Trophoblast cell (in vitro differentiated cells and primary cell): ENCODE results near the gene OPCML.

Experiments used
- DNase-seq, 2 donors: peaks; one replicate each; pipeline ENCODE4 v3.0.0-alpha.2; 2016
- H2AFZ ChIP-seq: 2 replicates; pipeline ENCODE4 v1.6.1; 2013; ENCODE audit warnings: low read length, moderate library complexity, mild to moderate bottlenecking; ENCODE audit not compliant: insufficient read depth, poor library complexity
- H2AK5ac ChIP-seq: 2 replicates; pipeline ENCODE4 v1.6.1; 2013; ENCODE audit warnings: mild to moderate bottlenecking, low read length
- H2BK120ac ChIP-seq: 2 replicates; pipeline ENCODE4 v1.6.1; 2013; ENCODE audit warnings: low read length, mild to moderate bottlenecking, moderate library complexity; ENCODE audit not compliant: insufficient read depth, poor library complexity
- H2BK12ac ChIP-seq: 2 replicates; pipeline ENCODE4 v1.6.1; 2013; ENCODE audit warnings: mild to moderate bottlenecking, low read length, moderate library complexity
- H2BK5ac ChIP-seq: 2 replicates; pipeline ENCODE4 v1.6.1; 2013; ENCODE audit warnings: low read length, low read depth, moderate library complexity, mild to moderate bottlenecking; ENCODE audit not compliant: poor library complexity
- H3K14ac ChIP-seq: 2 replicates; pipeline ENCODE4 v1.6.1; 2013; ENCODE audit warnings: mild to moderate bottlenecking, low read length
- H3K18ac ChIP-seq: 2 replicates; pipeline ENCODE4 v1.6.1; 2013; ENCODE audit warnings: mild to moderate bottlenecking, low read length
- H3K23ac ChIP-seq: 2 replicates; pipeline ENCODE4 v1.6.1; 2013; ENCODE audit warnings: low read length
- H3K27ac ChIP-seq: 2 replicates; pipeline ENCODE4 v1.5.1; 2013; ENCODE audit warnings: low read depth, mild to moderate bottlenecking, inconsistent platforms, low read length, moderate library complexity
- H3K27me3 ChIP-seq: 2 replicates; pipeline ENCODE4 v1.6.1; 2013; ENCODE audit warnings: inconsistent platforms, mild to moderate bottlenecking, low read length, moderate library complexity; ENCODE audit not compliant: insufficient read depth
- H3K36me3 ChIP-seq, 2 experiments: 1 replicate in 1 of 2; 2 replicates in 1 of 2; pipeline ENCODE4 v1.6.1; 2013; ENCODE audit warnings: low read length in 2 of 2, mild to moderate bottlenecking in 2 of 2, moderate library complexity in 1 of 2; ENCODE audit not compliant: insufficient read depth in 2 of 2, control insufficient read depth in 1 of 2
- H3K4ac ChIP-seq: 2 replicates; pipeline ENCODE4 v1.6.1; 2013; ENCODE audit warnings: low read depth, mild to moderate bottlenecking, low read length, moderate library complexity
- H3K4me1 ChIP-seq, 2 experiments: 1 replicate in 1 of 2; 2 replicates in 1 of 2; pipeline ENCODE4 v1.6.1; 2013; ENCODE audit warnings: low read length in 2 of 2, mild to moderate bottlenecking in 2 of 2, moderate library complexity in 1 of 2; ENCODE audit not compliant: insufficient read depth in 2 of 2, control insufficient read depth in 1 of 2
- H3K4me2 ChIP-seq: 2 replicates; pipeline ENCODE4 v1.6.1; 2013; ENCODE audit warnings: inconsistent platforms, mild to moderate bottlenecking, low read length, moderate library complexity
- H3K4me3 ChIP-seq: 2 replicates; pipeline ENCODE4 v1.5.1; 2013; ENCODE audit warnings: mild to moderate bottlenecking, low read depth, low read length, inconsistent platforms
- H3K79me1 ChIP-seq: one replicate; pipeline ENCODE4 v1.6.1; 2013; ENCODE audit warnings: low read length
- H3K79me2 ChIP-seq: 2 replicates; pipeline ENCODE4 v1.6.1; 2013; ENCODE audit warnings: low read length, mild to moderate bottlenecking; ENCODE audit not compliant: control insufficient read depth, insufficient read depth, poor library complexity
- H3K9ac ChIP-seq: 2 replicates; pipeline ENCODE4 v1.6.1; 2013; ENCODE audit warnings: mild to moderate bottlenecking, low read length
- H3K9me3 ChIP-seq: 2 replicates; pipeline ENCODE4 v1.6.1; 2013; ENCODE audit warnings: low read depth, mild to moderate bottlenecking, control low read depth, inconsistent platforms, low read length; ENCODE audit not compliant: insufficient read depth
- H4K12ac ChIP-seq: 2 replicates; pipeline ENCODE4 v1.6.1; 2013; ENCODE audit warnings: low read depth, mild to moderate bottlenecking, low read length, moderate library complexity
- H4K8ac ChIP-seq: 2 replicates; pipeline ENCODE4 v1.6.1; 2013; ENCODE audit warnings: low read depth, mild to moderate bottlenecking, low read length, moderate library complexity
- H4K91ac ChIP-seq: one replicate; pipeline ENCODE4 v1.6.1; 2013; ENCODE audit warnings: low read depth, mild to moderate bottlenecking, low read length, moderate library complexity
- WGBS: extraction: QIAGEN DNeasy Blood & Tissue Kit; methylation state at CpG from one replicate; pipeline ENCODE4 v1.1.7; 2013; ENCODE audit warnings: missing lambda C conversion rate; ENCODE audit not compliant: insufficient read length, insufficient coverage; ENCODE audit errors: extremely low coverage; 5-methylcytosine and 5-hydroxymethylcytosine counted together

OPCML gene

DNA sequence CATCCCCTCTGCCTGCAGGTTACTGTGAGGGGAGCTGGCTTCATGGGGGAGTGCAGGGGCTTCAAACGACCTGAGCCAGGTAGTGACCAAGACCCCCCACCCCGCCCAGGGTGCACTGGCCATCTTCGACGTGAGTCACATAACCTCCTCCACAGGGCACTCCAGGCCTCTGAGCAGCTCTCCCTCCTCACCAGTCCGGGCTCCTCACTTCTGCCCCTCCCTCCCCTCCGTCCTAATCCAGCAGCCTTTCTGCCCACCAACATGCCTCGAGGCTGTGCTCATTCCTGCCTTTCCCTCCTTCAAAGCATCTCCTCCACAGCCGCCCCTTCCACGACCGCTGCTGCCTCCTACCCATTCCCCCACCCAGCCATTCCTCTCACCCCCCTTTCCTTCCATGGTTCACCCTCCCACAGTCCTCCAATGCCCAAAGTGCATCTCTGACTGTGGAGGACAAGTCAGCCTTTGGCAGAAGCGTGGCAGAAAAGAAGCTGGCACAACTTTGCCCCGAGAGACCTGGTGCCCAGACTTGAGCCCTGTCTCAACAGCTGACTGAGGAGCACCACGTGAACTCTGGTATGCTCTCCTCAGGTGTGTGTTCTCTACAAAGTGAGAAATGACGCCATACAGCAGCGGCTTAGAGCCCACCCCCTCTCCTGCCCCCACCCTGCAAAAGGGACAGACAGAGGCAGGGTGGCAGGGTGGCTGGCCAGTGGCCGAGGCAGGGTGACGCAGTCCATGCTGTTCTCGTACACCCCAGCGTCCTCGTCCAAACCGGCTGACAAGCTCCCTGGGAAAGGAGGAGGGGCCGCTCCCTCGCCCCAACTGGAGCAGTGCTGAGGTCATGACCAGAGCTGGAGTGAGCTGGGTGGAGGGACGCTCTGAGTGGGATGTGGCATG lies 30.4 kb downstream of the OPCML start:
- no peak overlapping the region for H3K14ac ChIP-seq
- no peaks in the 10 kb centered on the region for H3K36me3 ChIP-seq
- H4K12ac ChIP-seq, result no peak overlapping the region
- H3K27me3 ChIP-seq, result no peaks in the 10 kb centered on the region
- H3K18ac ChIP-seq, result no peak overlapping the region
- no peak overlapping the region for H3K23ac ChIP-seq
- no peaks in the 10 kb centered on the region for H3K4me1 ChIP-seq
- no peak overlapping the region for H2BK12ac ChIP-seq
- WGBS, result no CpG with 5 or more reads among the region's 24 CpGs
- no peak overlapping the region for H3K4me2 ChIP-seq
- H2BK120ac ChIP-seq, result no peak overlapping the region
- no peaks in the 10 kb centered on the region for H3K79me1 ChIP-seq
- DNase-seq, result no peak
- H2BK5ac ChIP-seq, result no peak overlapping the region
- H3K27ac ChIP-seq, result no peak overlapping the region
- no peaks in the 10 kb centered on the region for H3K9me3 ChIP-seq
- H4K91ac ChIP-seq, result no peak overlapping the region
- no peak overlapping the region for H2AFZ ChIP-seq
- H3K9ac ChIP-seq, result no peak overlapping the region
- H3K4me3 ChIP-seq, result no peak overlapping the region
- no peak overlapping the region for H2AK5ac ChIP-seq
- H4K8ac ChIP-seq, result no peak overlapping the region
- no peak overlapping the region for H3K4ac ChIP-seq
- H3K79me2 ChIP-seq, result no peaks in the 10 kb centered on the region

DNA sequence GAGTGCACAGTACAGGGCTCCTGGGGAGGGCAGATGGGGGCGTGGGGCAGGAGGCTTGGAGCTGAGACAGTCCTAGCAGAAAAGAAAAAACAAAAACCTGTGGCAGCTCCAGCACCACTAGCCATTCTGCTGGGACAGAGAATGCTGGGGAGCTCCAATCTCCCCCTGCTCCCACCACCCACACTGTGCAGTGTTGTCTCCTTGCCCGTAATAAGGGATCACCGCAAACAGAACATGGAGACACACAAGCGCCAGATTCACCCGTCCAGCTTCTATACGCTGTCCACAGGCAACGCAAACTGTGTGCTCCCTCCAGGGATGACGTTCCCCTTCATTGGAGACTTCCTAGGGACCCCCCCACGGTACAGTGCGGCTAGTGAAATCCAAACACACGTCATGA lies 31.4 kb downstream of the OPCML start:
- no peak overlapping the region for H4K8ac ChIP-seq
- no peak overlapping the region for H4K12ac ChIP-seq
- no peak overlapping the region for H4K91ac ChIP-seq
- no peaks in the 10 kb centered on the region for H3K79me1 ChIP-seq
- no peak overlapping the region for H3K23ac ChIP-seq
- H2AK5ac ChIP-seq, result no peak overlapping the region
- no peak overlapping the region for H3K4me2 ChIP-seq
- no peak overlapping the region for H3K27ac ChIP-seq
- H2AFZ ChIP-seq, result no peak overlapping the region
- H3K4ac ChIP-seq, result no peak overlapping the region
- H3K4me1 ChIP-seq, result no peaks in the 10 kb centered on the region
- no peaks in the 10 kb centered on the region for H3K36me3 ChIP-seq
- no peak overlapping the region for H3K14ac ChIP-seq
- no peak overlapping the region for H3K18ac ChIP-seq
- no peak overlapping the region for H3K9ac ChIP-seq
- H3K9me3 ChIP-seq, result no peaks in the 10 kb centered on the region
- no peak overlapping the region for H2BK120ac ChIP-seq
- no peaks in the 10 kb centered on the region for H3K27me3 ChIP-seq
- DNase-seq, result no peak
- no peak overlapping the region for H2BK5ac ChIP-seq
- H3K4me3 ChIP-seq, result no peak overlapping the region
- H3K79me2 ChIP-seq, result no peaks in the 10 kb centered on the region
- no CpG with 5 or more reads among the region's 11 CpGs for WGBS
- no peak overlapping the region for H2BK12ac ChIP-seq

DNA sequence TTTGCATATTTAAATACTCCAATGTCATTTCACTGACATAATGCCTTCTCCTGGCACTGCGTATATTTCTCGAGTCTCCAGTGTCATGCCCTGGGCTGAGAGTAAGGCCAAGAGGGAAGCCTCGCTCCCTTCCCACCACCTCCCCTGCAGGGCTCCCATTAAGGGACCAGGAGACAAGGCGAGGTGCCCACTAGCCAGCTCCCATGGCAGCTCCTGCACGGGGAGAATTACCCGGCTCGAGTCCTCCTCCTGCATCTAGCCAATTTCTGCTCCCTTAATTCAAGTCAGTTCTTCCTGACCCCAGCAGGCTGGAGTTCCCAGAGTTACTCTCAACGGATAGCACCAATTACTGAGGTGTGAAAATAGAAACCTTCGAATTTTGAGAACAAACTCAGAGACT lies 31.9 kb downstream of the OPCML start:
- H4K12ac ChIP-seq, result no peak overlapping the region
- H4K91ac ChIP-seq, result no peak overlapping the region
- no peak overlapping the region for H3K9ac ChIP-seq
- no peaks in the 10 kb centered on the region for H3K79me2 ChIP-seq
- H2AK5ac ChIP-seq, result no peak overlapping the region
- H2AFZ ChIP-seq, result no peak overlapping the region
- no peak overlapping the region for H4K8ac ChIP-seq
- H2BK12ac ChIP-seq, result no peak overlapping the region
- no peak overlapping the region for H2BK120ac ChIP-seq
- no peaks in the 10 kb centered on the region for H3K36me3 ChIP-seq
- H3K79me1 ChIP-seq, result no peaks in the 10 kb centered on the region
- DNase-seq, result no peak
- H3K9me3 ChIP-seq, result no peaks in the 10 kb centered on the region
- H2BK5ac ChIP-seq, result no peak overlapping the region
- H3K4me1 ChIP-seq, result no peaks in the 10 kb centered on the region
- H3K27ac ChIP-seq, result no peak overlapping the region
- no peak overlapping the region for H3K14ac ChIP-seq
- no peak overlapping the region for H3K23ac ChIP-seq
- no peak overlapping the region for H3K4me2 ChIP-seq
- no peaks in the 10 kb centered on the region for H3K27me3 ChIP-seq
- H3K4ac ChIP-seq, result no peak overlapping the region
- H3K4me3 ChIP-seq, result no peak overlapping the region
- no CpG with 5 or more reads among the region's 9 CpGs for WGBS
- H3K18ac ChIP-seq, result no peak overlapping the region

DNA sequence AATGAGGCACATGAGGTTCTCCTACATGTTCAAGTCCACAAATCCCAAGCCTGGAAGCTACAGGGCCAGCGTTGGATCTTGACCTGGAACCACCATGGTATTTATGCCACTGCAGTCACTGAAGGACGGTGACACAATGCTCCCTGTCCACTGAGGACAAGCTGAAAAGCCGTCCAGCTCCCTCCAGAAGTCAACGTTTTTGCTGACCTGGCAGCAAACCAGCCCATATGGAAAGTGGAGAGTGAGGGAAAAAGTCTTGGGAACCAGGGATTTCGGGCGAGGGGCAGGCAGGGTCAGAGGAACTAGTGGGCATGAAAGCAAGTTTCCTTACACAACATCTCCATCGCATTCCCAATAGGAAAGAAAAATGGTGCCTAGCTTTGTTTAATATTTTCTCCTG lies 33.3 kb downstream of the OPCML start:
- Histone ChIP-seq H2BK12ac (no peak overlapping the region), H2AK5ac (no peak overlapping the region), H3K9me3 (no peaks in the 10 kb centered on the region), H3K14ac (no peak overlapping the region), H4K8ac (no peak overlapping the region), H4K12ac (no peak overlapping the region), H3K79me2 (no peaks in the 10 kb centered on the region), H3K4me2 (no peak overlapping the region), H3K27ac (no peak overlapping the region), H3K4me1 (no peaks in the 10 kb centered on the region), H3K9ac (no peak overlapping the region), H3K4me3 (no peak overlapping the region), H3K4ac (no peak overlapping the region), H2BK120ac (no peak overlapping the region), H4K91ac (no peak overlapping the region), H3K79me1 (no peaks in the 10 kb centered on the region), H3K36me3 (no peaks in the 10 kb centered on the region), H2AFZ (no peak overlapping the region), H3K27me3 (no peaks in the 10 kb centered on the region), H3K18ac (no peak overlapping the region), H3K23ac (no peak overlapping the region), H2BK5ac (no peak overlapping the region)
- WGBS, result no CpG with 5 or more reads among the region's 7 CpGs
- no peak for DNase-seq
